Breast epithelium (tissue), 3 donors: ENCODE data around the gene PAK6.

Experiments
- CTCF ChIP-seq, 3 donors: fragments of 450-650 bp; IDR thresholded peaks; one replicate each; pipeline ENCODE4 v1.5.1; 2016 to 2017; ENCODE audit warnings: antibody characterized with exemption in 3 of 3, mild to moderate bottlenecking in 3 of 3, moderate library complexity in 3 of 3
- POLR2A ChIP-seq: fragments of 450-650 bp; IDR thresholded peaks from one replicate; pipeline ENCODE4 v1.6.1; 2016; ENCODE audit warnings: antibody characterized with exemption, mild to moderate bottlenecking, moderate library complexity

- TF ChIP-seq CTCF (IDR thresholded peaks at IDR 0.05) (no peak), POLR2A (no peak)
Observed at GRCh38 chr15:40289140-40289775, 50.4 kb downstream of the PAK6 start.
